SU-DHL-6 (cell line): ENCODE data around the gene NIF3L1.

Experiments
- H2AFZ ChIP-seq: fragments of 200-600 bp; sonication (generic); 2 replicates; pipeline ENCODE4 v1.6.1; 2014; ENCODE audit warnings: low read depth, mild to moderate bottlenecking, moderate library complexity, mixed read lengths, antibody characterized with exemption, low read length; ENCODE audit not compliant: severe bottlenecking
- H3F3A ChIP-seq: fragments of 200-600 bp; shearing (Covaris generic); 2 replicates; pipeline ENCODE4 v1.6.0; 2016; ENCODE audit warnings: antibody characterized with exemption, mild to moderate bottlenecking; ENCODE audit not compliant: insufficient read depth
- H3K27ac ChIP-seq: fragments of 200-600 bp; sonication (generic); 2 replicates; pipeline ENCODE4 v1.5.1; 2016; ENCODE audit warnings: low read depth, mild to moderate bottlenecking, low read length, moderate library complexity, mixed read lengths
- H3K27me3 ChIP-seq: fragments of 200-600 bp; sonication (generic), shearing (Covaris generic); 2 replicates; pipeline ENCODE4 v1.6.0; 2014; ENCODE audit warnings: mild to moderate bottlenecking, low read length
- H3K36me3 ChIP-seq: fragments of 200-600 bp; sonication (generic); 2 replicates; pipeline ENCODE4 v1.6.1; 2014; ENCODE audit warnings: mild to moderate bottlenecking, low read length, mixed read lengths
- H3K4me2 ChIP-seq: fragments of 300-600, 200-600 bp; shearing (Covaris generic), sonication (generic); 2 replicates; pipeline ENCODE4 v1.6.0; 2014; ENCODE audit warnings: low read length, low read depth, mild to moderate bottlenecking; ENCODE audit not compliant: poor library complexity, severe bottlenecking
- H3K4me3 ChIP-seq: fragments of 200-600 bp; sonication (generic); 2 replicates; pipeline ENCODE4 v1.5.1; 2014; ENCODE audit warnings: antibody characterized with exemption, low read length, mild to moderate bottlenecking, mixed read lengths; ENCODE audit not compliant: insufficient read depth, poor library complexity, severe bottlenecking
- H3K79me2 ChIP-seq: fragments of 200-600 bp; sonication (generic); 2 replicates; pipeline ENCODE4 v1.6.1; 2014; ENCODE audit warnings: mild to moderate bottlenecking, low read length, moderate library complexity; ENCODE audit not compliant: insufficient read depth
- H3K9ac ChIP-seq: fragments of 200-600 bp; sonication (generic); 2 replicates; pipeline ENCODE4 v1.7.0; 2014; ENCODE audit warnings: mild to moderate bottlenecking, low read length
- H3K9me2 ChIP-seq: fragments of 200-600 bp; sonication (generic); replicated peaks from 2 replicates; pipeline ENCODE4 v1.6.1; 2014; ENCODE audit warnings: low read length; ENCODE audit not compliant: insufficient read depth
- H3K9me3 ChIP-seq: fragments of 200-600 bp; sonication (generic); 2 replicates; pipeline ENCODE4 v1.6.1; 2014; ENCODE audit warnings: low read length, mixed read lengths; ENCODE audit not compliant: insufficient read depth
- H4K20me1 ChIP-seq: fragments of 200-600 bp; sonication (generic); 2 replicates; pipeline ENCODE4 v1.6.1; 2014; ENCODE audit warnings: low read depth, mild to moderate bottlenecking, antibody characterized with exemption, low read length, moderate library complexity, mixed read lengths
- EZH2phosphoT487 ChIP-seq: fragments of 200-600 bp; sonication (generic), shearing (Covaris generic); conservative IDR thresholded peaks from 2 replicates; pipeline ENCODE4 v1.6.1; 2018; ENCODE audit warnings: mild to moderate bottlenecking, antibody characterized with exemption, low read length, moderate library complexity, mixed read lengths
- TF ChIP-seq, protein P1 (sequence below): fragments of 200-600 bp; sonication (generic); IDR thresholded peaks from one replicate; pipeline ENCODE4 v1.5.1; 2017; ENCODE audit warnings: antibody characterized with exemption, mild to moderate bottlenecking, low read length, moderate library complexity; ENCODE audit not compliant: insufficient read depth, poor library complexity, severe bottlenecking

Gene NIF3L1

DNA sequence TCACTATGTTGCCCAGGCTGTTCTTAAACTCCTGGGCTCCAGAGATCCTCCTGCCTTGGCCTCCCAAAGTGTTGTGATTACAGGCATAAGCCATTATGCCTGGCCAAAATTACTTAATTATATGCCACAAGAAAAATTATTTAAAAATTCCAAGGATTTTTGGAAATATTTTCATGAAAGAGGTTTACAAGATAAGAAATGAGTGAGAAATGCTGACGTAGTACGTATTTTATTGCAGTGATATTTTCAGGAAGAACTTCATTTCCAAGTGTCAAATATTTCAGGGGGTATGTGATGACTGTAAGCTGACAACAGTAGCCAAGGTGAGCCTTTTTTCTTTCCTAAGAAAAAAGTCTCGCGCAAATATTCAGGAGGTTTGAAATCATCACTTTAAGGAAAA lies 20.8 kb downstream of the NIF3L1 start:
- no peak overlapping the region for H3K4me2 ChIP-seq
- H3K27ac ChIP-seq, result no peak overlapping the region
- no peak for TF ChIP-seq EZH2phosphoT487
- TF ChIP-seq, protein P1, sequence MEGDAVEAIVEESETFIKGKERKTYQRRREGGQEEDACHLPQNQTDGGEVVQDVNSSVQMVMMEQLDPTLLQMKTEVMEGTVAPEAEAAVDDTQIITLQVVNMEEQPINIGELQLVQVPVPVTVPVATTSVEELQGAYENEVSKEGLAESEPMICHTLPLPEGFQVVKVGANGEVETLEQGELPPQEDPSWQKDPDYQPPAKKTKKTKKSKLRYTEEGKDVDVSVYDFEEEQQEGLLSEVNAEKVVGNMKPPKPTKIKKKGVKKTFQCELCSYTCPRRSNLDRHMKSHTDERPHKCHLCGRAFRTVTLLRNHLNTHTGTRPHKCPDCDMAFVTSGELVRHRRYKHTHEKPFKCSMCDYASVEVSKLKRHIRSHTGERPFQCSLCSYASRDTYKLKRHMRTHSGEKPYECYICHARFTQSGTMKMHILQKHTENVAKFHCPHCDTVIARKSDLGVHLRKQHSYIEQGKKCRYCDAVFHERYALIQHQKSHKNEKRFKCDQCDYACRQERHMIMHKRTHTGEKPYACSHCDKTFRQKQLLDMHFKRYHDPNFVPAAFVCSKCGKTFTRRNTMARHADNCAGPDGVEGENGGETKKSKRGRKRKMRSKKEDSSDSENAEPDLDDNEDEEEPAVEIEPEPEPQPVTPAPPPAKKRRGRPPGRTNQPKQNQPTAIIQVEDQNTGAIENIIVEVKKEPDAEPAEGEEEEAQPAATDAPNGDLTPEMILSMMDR, result no peak
- no peaks in the 10 kb centered on the region for H3K9me2 ChIP-seq
- H4K20me1 ChIP-seq, result no peaks in the 10 kb centered on the region
- H2AFZ ChIP-seq, result no peak overlapping the region
- H3F3A ChIP-seq, result peaks cover 15% of the 10 kb centered on the region; the same call in 1 of the 2 replicates
- H3K79me2 ChIP-seq, result no peaks in the 10 kb centered on the region
- peaks cover 35% of the 10 kb centered on the region for H3K36me3 ChIP-seq
- H3K9ac ChIP-seq, result no peak overlapping the region
- H3K27me3 ChIP-seq, result no peaks in the 10 kb centered on the region
- H3K4me3 ChIP-seq, result no peak overlapping the region
- no peaks in the 10 kb centered on the region for H3K9me3 ChIP-seq

DNA sequence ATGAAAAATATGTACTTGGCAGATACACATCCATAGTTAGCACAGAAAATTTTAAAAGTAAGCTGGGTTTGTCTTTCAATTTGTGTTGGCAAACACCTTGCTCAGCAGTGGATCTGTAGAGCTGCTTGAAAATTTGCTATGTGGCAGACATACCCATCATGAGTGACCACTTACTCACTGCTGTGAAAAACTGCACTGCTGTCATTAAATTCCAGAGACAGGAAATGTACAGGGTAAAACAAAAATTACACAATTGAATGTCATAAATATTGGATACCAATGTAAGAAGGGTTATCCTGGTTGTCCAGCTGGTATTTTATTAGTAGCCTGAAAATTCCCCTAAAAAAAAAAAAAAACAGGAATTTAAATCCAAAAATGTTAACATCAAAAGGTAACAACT lies 24.5 kb downstream of the NIF3L1 start:
- Histone ChIP-seq H3K4me3 (no peak overlapping the region), H3K27me3 (no peaks in the 10 kb centered on the region), H3K27ac (no peak overlapping the region), H3K4me2 (no peak overlapping the region), H3K36me3 (peaks cover 42% of the 10 kb centered on the region), H4K20me1 (no peaks in the 10 kb centered on the region), H3K9ac (no peak overlapping the region), H2AFZ (no peak overlapping the region), H3K9me3 (no peaks in the 10 kb centered on the region), H3F3A (peaks cover 15% of the 10 kb centered on the region; the same call in 1 of the 2 replicates), H3K9me2 (no peaks in the 10 kb centered on the region), H3K79me2 (no peaks in the 10 kb centered on the region)
- TF ChIP-seq, protein P1, result no peak
- TF ChIP-seq EZH2phosphoT487, result no peak

DNA sequence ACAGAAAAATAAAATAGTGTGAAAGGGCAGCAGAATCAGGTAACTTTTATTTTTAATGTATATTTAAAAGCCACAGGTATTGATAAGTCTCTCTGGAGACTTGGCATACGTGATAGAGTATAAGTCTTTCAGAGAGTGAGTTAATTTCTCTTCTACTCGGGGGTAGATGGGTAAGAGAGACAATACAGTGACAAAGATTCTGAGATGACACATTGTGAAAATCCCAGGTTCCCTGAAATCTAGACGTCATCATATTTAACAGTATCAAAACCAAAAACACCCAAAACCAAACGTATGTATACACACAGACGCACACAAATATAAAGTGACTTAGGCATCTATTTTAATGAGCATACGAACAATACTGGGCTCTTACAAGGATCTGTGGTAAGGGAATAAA lies 33.3 kb downstream of the NIF3L1 start:
- Histone ChIP-seq H3K79me2 (no peaks in the 10 kb centered on the region), H3F3A (peaks cover 14% of the 10 kb centered on the region; the same call in 1 of the 2 replicates), H3K9ac (no peak overlapping the region), H3K9me3 (no peaks in the 10 kb centered on the region), H3K4me2 (no peak overlapping the region), H4K20me1 (no peaks in the 10 kb centered on the region), H3K4me3 (no peak overlapping the region), H3K36me3 (peaks cover 36% of the 10 kb centered on the region; the same call in 1 of the 2 replicates), H3K27me3 (no peaks in the 10 kb centered on the region), H3K27ac (no peak overlapping the region), H3K9me2 (no peaks in the 10 kb centered on the region), H2AFZ (no peak overlapping the region)
- no peak for TF ChIP-seq EZH2phosphoT487
- TF ChIP-seq, protein P1, result no peak
